Esophagus squamous epithelium (tissue), 4 donors: ENCODE data around the gene CDH13.

Source experiments
- POLR2A ChIP-seq, 4 donors: fragments of 450-650 bp; IDR thresholded peaks; one replicate each; pipeline ENCODE4 v1.6.1; 2017; ENCODE audit warnings: antibody characterized with exemption in 4 of 4, mild to moderate bottlenecking in 4 of 4, moderate library complexity in 3 of 4
- TF ChIP-seq, protein P1 (sequence below), 6 experiments: fragments of 450-650 bp in 4 of 6; fragments of 200-600 bp in 2 of 6; sonication (generic) in 2 of 6; IDR thresholded peaks; one replicate each; pipeline ENCODE4 v1.5.1; 2016 to 2019; ENCODE audit warnings: antibody characterized with exemption in 6 of 6, mild to moderate bottlenecking in 4 of 6, moderate library complexity in 4 of 6

DNA sequence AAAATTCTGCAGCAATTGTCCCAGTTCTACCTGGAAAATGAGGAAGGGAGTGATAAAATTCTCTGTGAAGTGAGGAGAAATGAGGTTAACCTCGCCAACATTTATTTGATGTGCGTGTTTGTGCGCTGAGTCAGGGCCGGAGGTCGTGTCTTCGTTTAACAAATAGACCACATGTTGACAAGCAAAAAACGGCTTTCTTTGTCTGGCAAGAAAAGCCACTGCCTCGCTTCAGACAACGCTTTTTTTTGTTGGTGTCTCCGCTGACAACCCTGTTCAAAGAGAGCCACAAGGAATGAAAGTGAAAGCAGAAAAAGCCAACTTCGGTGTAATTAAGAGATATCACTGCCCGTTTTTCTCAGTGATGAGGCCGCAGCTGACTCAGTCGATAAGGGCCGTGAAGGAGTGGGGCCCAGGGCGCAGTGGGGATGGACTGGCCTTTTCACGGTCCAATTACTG, 510.6 kb downstream of the CDH13 start:
- TF ChIP-seq, protein P1, sequence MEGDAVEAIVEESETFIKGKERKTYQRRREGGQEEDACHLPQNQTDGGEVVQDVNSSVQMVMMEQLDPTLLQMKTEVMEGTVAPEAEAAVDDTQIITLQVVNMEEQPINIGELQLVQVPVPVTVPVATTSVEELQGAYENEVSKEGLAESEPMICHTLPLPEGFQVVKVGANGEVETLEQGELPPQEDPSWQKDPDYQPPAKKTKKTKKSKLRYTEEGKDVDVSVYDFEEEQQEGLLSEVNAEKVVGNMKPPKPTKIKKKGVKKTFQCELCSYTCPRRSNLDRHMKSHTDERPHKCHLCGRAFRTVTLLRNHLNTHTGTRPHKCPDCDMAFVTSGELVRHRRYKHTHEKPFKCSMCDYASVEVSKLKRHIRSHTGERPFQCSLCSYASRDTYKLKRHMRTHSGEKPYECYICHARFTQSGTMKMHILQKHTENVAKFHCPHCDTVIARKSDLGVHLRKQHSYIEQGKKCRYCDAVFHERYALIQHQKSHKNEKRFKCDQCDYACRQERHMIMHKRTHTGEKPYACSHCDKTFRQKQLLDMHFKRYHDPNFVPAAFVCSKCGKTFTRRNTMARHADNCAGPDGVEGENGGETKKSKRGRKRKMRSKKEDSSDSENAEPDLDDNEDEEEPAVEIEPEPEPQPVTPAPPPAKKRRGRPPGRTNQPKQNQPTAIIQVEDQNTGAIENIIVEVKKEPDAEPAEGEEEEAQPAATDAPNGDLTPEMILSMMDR (IDR thresholded peaks at IDR 0.05) = no peak
- no peak for TF ChIP-seq POLR2A (IDR thresholded peaks at IDR 0.05)
